ENCODE measurements around the gene ECE1. TPM values are rescaled to one million over a fixed set of nuclear protein-coding genes. Genes with fewer than 3 reads are reported as not detected.

ECE1 gene
- total and polyA plus RNA-seq, 2 of the 8 experiments (the other 6 are each of a cell fraction or from before 2014, with no cell fraction given), result 21.4 to 36.8 TPM

GRCh38 chr1:21337454-21337927 lies 47.2 kb upstream of the ECE1 start (continued):
- TF ChIP-seq CHD7 (IDR thresholded peaks at IDR 0.05; ENCODE audit: insufficient replicate concordance, low read length) (no peak), KDM1A (IDR thresholded peaks at IDR 0.05; ENCODE audit: borderline replicate concordance, low read length) (no peak), MAFK (IDR thresholded peaks at IDR 0.05; ENCODE audit: low read depth, low read length) (no peak), MAX (IDR thresholded peaks at IDR 0.05) (no peak), RFX5 (IDR thresholded peaks at IDR 0.05; ENCODE audit: borderline replicate concordance, low read depth, low read length) (no peak), FOSL1 (IDR thresholded peaks at IDR 0.05; ENCODE audit: insufficient read depth, low read depth, low read length) (no peak), TEAD4 (IDR thresholded peaks at IDR 0.05; ENCODE audit: low read depth, low read length) (no peak), EGR1 (IDR thresholded peaks at IDR 0.05; ENCODE audit: borderline replicate concordance, low read depth, low read length) (no peak), SIRT6 (IDR thresholded peaks at IDR 0.05; ENCODE audit: low read length) (no peak), SP2 (IDR thresholded peaks at IDR 0.05; ENCODE audit: low read length) (no peak), ZNF274 (IDR thresholded peaks at IDR 0.05; ENCODE audit: borderline replicate concordance, extremely low read depth, low read length) (no peak), RBBP5 (IDR thresholded peaks at IDR 0.05; ENCODE audit: borderline replicate concordance, low read depth, low read length) (no peak)
